ENCODE measurements around the gene INPP5A.

INPP5A gene

GRCh38 chr10:132798403-132798802 is 260.8 kb downstream of the INPP5A start:
- H3K4me3 ChIP-seq (ENCODE audit: low read depth, low read length) = no peak overlapping the region
- DNase-seq (ENCODE audit: low read depth) = no peak
- no peak for TF ChIP-seq CTCF (IDR thresholded peaks at IDR 0.05; ENCODE audit: low read depth, low read length, missing control alignments)

GRCh38 chr10:132798876-132799275 is 261.3 kb downstream of the INPP5A start:
- no peak overlapping the region for H3K4me3 ChIP-seq (ENCODE audit: low read depth, low read length)
- DNase-seq (ENCODE audit: low read depth) = no peak
- TF ChIP-seq CTCF (IDR thresholded peaks at IDR 0.05; ENCODE audit: low read depth, low read length, missing control alignments) = no peak

GRCh38 chr10:132799865-132800264 is 262.3 kb downstream of the INPP5A start:
- DNase-seq (ENCODE audit: low read depth) = no peak
- no peak overlapping the region for H3K4me3 ChIP-seq (ENCODE audit: low read depth, low read length)
- TF ChIP-seq CTCF (IDR thresholded peaks at IDR 0.05; ENCODE audit: low read depth, low read length, missing control alignments) = no peak

- no peak for DNase-seq (ENCODE audit: low read depth)
- TF ChIP-seq CTCF (IDR thresholded peaks at IDR 0.05; ENCODE audit: low read depth, low read length, missing control alignments) = no peak
Measured at GRCh38 chr10:132802048-132802447, 264.5 kb downstream of the INPP5A start.

GRCh38 chr10:132802694-132803320 is 265.2 kb downstream of the INPP5A start:
- H3K4me3 ChIP-seq (ENCODE audit: low read depth, low read length) = no peak overlapping the region
- DNase-seq (ENCODE audit: low read depth) = no peak
- no peak for TF ChIP-seq CTCF (IDR thresholded peaks at IDR 0.05; ENCODE audit: low read depth, low read length, missing control alignments)

More at GRCh38 chr10:132802048-132802447, 264.5 kb downstream of the INPP5A start:
- H3K4me3 ChIP-seq (ENCODE audit: low read depth, low read length) = no peak overlapping the region

GRCh38 chr10:132803416-132804210 is 266.0 kb downstream of the INPP5A start:
- TF ChIP-seq CTCF (IDR thresholded peaks at IDR 0.05; ENCODE audit: low read depth, low read length, missing control alignments) = no peak
- no peak for DNase-seq (ENCODE audit: low read depth)
- no peak overlapping the region for H3K4me3 ChIP-seq (ENCODE audit: low read depth, low read length)

All from GM12864 (cell line).